ENCODE results near the gene UGT2B11.
"Not testable (repeated sequence)": the region's sequence is repeated elsewhere in the genome, so short reads cannot be mapped to it uniquely, and the experiment has no call there.

The UGT2B11 gene

DNA sequence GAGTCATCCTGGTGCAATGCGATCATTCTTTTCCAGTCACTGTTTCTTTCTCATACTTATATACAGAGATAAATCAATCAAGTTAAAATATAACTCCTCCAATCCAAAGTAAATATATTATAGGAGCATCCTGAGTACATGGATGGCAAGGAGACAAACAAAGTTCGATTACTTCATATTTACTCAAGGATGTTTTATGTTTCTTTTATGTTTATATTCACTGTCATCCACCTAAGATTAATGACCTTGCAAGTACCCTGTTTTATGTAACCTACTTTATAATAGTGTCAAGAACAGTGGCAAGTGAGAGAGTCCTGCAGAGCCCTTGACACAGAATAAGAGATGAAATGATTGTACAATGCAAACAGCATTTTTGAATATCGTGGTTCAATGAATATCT is at the start of gene UGT2B11:
TSS of gene UGT2B11 (minus strand) at position 33 of the 400 bp plus-strand sequence. CDS start at position 7, 26 bp downstream.
- no peak for DNase-seq

DNA sequence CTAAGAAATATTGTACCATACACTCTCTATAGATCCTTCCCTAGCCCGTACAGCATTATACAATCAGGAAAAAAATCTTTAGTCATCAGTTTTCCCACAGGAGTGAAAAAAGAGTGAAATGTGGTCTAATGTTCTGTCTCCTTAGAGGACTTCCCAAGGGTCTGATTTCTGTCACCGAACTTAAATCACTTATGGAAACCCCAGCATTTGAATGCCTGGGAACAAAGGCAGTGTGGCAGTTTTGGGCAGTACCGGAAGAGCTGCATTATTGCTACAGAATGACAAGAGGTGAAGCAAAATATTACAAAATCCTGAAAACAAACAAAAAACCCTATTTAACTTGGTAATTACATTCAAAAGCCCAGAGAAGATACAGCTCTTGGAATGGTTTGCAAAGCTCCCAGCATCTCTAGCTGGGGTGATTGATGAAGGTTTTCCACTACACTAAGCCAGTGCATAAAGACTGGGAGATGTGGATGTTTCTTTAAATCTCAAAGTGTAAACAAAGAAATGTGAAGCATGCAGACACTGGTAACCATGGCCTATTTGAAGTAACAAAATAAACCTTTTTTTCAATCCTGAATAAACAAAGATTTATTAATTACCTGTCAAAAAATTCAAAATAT is 38.7 kb upstream of the UGT2B11 start:
- DNase-seq = not testable (repeated sequence)

GRCh38 chr4:69250884-69251283 is 36.3 kb upstream of the UGT2B11 start:
- not testable (repeated sequence) for DNase-seq

DNA sequence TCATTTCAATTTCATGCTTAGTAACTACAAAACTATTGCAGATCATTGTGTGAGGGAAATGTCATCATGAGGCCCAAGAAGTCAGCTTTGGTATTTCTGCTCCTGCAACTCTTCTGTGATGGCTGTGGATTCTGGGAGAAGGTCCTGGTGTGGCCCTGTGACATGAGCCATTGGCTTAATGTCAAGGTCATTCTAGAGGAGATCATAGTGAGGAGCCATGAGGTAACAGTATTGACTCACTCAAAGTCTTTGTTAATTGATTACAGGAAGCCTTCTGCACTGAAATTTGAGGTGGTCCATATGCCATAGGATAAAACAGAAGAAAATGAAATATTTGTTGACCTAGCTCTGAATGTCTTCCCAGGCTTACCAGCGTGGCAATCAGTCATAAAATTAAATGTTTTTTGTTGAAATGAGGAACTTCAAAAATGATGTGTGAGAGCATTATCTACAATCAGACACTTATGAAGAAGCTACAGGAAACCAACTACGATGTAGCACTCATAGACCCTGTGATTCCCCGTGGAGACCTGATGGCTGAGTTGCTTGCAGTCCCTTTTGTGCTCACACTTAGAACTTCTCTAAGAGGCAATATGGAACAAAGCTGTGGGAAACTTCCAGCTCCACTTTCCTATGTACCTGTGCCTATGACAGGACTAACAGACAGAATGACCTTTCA is 28.2 kb upstream of the UGT2B11 start:
- DNase-seq = peak; percentile 74

- DNase-seq = not testable (repeated sequence)
Observed at GRCh38 chr4:69241746-69242145, 27.2 kb upstream of the UGT2B11 start.

- peak; percentile 40 for DNase-seq
Observed at GRCh38 chr4:69240787-69241186, 26.2 kb upstream of the UGT2B11 start.

- DNase-seq = peak; percentile 94
Observed at GRCh38 chr4:69239557-69240168, 25.1 kb upstream of the UGT2B11 start.

DNA sequence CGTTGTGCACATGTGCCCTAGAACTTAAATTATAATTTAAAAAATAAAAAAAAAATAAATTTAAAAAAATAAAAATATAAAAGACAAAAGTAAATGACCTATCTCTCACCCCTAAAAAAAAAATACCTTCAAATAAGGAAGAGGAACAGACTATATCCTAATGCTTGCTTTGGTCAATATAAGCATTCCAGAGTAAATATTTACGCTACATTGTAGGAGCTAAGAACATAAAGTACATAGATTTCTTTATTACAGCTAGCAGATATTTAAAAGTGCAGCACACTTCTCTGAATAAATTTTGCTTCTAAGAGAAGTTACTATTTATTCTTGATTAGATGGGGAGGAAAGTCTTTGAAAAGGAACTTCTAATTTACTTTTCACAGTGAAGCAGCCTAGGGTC is 24.5 kb upstream of the UGT2B11 start:
- no peak for DNase-seq

DNA sequence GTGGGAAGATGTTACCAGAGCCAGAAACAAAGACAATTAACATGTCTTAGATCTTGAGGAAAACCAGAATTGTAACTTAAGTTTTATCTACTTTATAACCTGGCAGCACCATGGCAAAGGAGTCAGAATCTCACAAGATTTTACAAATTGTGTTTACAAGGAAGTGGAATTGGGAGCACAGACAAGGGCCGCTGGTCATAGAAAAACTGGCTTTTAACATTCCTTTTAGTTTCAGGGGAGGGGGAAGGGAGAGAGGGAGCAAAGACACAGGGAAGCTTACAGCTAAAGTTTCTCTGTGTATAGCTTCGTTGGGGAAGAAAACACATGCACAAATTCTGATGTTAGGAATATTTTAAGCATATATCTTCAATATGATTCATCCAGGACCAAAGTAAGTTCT is 10.3 kb upstream of the UGT2B11 start:
- DNase-seq = no peak

- DNase-seq = not testable (repeated sequence)
Observed at GRCh38 chr4:69223277-69223676, 8.7 kb upstream of the UGT2B11 start.

- DNase-seq = not testable (repeated sequence)
Observed at GRCh38 chr4:69218491-69218890, 3.9 kb upstream of the UGT2B11 start.

- DNase-seq = no peak
Observed at GRCh38 chr4:69210911-69211310, 3.6 kb downstream of the UGT2B11 start.

DNA sequence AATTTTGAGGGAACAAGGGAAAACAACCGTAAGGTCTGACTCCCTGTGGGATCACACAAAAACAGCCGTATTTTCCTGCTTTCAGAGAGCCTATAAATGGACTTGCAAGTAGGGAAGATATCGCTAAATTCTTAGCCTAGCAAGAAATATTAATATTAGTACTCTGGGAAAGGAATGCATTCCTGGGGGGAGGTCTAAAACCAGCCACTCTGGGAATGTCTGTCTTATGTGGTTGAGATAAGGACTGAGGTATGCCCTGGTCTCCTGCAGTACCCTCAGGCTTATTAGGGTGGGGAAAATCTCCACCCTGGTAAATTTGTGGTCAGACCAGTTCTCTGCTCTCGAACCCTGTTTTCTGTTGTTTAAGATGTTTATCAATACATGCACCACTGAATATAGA is 16.0 kb downstream of the UGT2B11 start:
- DNase-seq = not testable (repeated sequence)

GRCh38 chr4:69196209-69196965 is 18.2 kb downstream of the UGT2B11 start:
- no peak for DNase-seq

GRCh38 chr4:69194166-69194565 is 20.4 kb downstream of the UGT2B11 start:
- no peak for DNase-seq

- peak; percentile 95 for DNase-seq
Observed at GRCh38 chr4:69191905-69192304, 22.6 kb downstream of the UGT2B11 start.

DNA sequence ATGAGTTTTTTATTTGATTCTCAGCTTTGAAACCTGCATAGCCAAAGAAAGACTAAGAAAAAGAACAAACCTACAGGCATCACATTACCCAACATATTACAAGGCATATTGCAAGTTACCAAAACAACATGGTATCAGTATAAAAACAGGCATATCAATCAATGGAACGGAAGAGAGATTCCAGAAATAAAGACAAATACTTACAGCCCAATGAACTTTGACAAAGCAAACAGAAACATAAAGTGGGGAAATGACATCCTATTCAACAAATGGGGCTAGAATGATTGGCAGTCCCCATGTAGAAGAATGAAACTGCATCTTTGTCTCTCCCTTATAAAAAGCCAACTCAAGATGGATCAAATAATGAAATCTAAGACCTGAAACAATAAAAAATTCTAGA is 23.9 kb downstream of the UGT2B11 start:
- peak; percentile 28 for DNase-seq

DNA sequence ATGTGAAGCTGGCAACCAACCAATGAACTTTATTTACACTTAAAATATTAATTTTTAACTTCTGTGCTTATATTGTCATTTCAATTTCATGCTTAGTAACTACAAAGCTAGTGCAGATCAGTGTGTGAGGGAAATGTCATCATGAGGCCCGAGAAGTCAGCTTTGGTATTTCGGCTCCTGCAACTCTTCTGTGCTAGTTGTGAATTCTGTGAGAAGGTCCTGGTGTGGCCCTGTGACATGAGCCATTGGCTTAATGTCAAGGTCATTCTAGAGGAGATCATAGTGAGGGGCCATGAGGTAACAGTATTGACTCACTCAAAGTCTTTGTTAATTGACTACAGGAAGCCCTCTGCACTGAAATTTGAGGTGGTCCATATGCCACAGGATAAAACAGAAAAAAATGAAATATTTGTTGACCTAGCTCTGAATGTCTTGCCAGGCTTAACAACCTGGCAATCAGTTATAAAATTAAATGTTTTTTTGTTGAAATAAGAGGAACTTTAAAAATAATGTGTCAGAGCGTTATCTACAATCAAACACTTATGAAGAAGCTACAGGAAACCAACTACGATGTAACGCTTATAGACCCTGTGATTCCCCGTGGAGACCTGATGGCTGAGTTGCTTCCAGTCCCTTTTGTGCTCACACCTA is 32.9 kb downstream of the UGT2B11 start:
- DNase-seq = not testable (repeated sequence)

DNA sequence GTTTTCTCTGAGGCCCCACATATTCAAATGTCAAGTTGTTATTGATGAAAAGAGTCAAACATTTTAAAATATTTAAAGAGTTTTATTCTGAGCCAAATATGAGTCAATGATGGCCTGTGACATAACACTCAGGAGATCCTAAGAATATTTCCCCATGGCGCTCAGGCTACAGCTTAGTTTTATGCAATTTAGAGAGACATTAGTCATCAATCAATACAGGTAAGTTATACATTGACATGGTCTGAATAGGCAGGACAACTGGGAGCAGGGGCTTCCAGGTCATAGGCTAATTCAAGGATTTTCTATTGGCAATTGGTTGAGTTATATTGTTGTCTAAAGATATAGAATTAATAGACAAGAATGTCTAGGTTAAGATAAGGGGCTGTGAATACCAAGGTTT is 34.7 kb downstream of the UGT2B11 start:
- DNase-seq = peak; percentile 48

DNA sequence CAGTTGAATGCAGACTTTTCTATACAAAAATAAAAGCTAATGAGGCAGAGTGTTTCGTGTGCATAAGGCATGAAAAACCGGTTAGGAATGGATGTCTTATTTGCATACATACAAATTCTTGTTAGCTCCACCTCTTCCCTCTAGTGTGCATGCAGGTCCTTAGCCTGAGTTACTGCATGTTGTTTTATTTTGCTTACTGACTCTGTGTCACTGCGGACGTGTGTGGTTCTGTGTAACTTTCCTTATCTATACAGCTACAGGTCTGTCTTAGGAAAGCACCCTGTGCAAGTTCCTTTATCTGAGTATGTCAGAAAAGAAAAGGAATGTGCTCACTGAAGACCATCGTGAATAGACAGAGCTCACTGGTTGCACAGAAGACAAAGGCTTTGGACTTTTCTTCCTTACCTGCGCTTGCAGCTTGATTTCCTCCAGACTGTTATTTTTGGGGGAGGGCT is 35.8 kb downstream of the UGT2B11 start:
- peak; percentile 95 for DNase-seq

DNA sequence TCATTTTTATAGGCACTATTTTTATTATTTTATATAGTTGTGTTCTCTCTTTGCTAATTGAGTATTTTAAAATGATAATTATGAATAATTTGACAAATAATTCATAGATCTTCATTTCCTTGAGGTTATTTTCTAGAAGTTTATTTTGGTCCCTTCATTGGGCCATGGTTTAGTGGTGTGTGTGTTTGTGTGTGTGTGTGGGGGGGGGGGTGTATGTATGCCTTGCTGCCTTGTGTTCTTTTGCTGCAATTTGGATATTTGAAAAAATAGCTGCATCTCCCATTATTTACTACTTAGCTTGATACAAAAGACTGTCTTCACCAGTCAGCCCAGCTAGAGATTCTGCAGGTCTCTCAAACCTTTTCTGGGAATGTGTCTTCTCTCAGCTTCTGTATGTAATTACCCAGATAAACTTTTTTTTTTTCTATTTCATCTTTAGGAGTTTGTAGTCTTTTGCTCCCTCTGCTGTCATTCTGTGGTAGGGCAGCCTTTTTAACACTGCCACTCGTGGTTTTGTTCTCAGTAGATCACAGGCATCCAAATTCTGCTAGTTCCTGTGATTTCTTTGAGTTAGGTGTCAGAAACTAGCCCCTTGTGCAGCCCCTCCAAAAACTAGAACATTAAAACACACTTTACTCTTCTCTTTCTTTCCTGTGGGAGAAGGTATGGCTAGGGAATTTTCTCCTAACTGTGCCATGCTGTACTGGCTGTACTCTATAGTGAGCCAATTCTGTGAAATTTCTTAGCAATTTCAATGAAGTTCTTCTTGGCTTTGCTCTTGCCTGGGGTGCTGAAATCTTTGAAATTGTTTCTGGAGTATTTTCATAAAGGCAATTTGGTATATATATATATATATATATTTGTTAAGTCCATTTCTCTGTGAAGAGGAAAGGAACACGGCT is 44.1 kb downstream of the UGT2B11 start:
- peak; percentile 90 for DNase-seq

DNA sequence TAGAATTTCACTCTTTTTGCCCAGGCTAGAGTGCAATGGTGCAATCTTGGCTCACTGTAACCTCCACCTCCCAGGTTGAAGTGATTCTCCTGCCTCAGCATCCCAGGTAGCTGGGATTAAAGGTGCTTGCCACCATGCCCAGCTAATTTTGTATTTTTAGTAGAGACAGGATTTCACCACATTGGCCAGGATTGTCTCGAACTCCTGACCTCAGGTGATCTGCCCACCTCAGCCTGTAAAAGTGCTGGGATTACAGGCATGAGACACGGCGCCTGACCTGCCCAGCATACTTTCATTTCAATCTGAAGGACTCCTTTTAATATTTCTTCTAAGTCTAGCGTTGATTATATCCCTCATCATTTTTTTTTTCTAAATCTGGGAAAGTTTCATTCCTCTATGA is 45.4 kb downstream of the UGT2B11 start:
- not testable (repeated sequence) for DNase-seq
